Panc1 (cell line): ENCODE data around the gene TOMM5.

Source experiments
- CTCF ChIP-seq: fragments of 450-650 bp; IDR thresholded peaks from 2 replicates; pipeline ENCODE4 v1.5.1; 2017; ENCODE audit warnings: mild to moderate bottlenecking
- SIN3A ChIP-seq: IDR thresholded peaks from 2 replicates; pipeline ENCODE4 v1.6.1; 2012; ENCODE audit warnings: low read depth, mild to moderate bottlenecking, low read length, moderate library complexity, borderline replicate concordance; ENCODE audit not compliant: insufficient read depth

- TF ChIP-seq CTCF (no peak), SIN3A (no peak)
Measured at GRCh38 chr9:37611961-37612360, 19.6 kb upstream of the TOMM5 start.
